GM12892 (cell line): ENCODE measurements around the gene EYS.

ENCODE experiments used
- POLR2A ChIP-seq: IDR thresholded peaks from 2 replicates; pipeline ENCODE4 v1.6.1; 2011; ENCODE audit warnings: low read depth, low read length, control low read depth
- POLR2AphosphoS5 ChIP-seq: IDR thresholded peaks from 2 replicates; pipeline ENCODE4 v1.6.1; 2011; ENCODE audit warnings: low read depth, low read length, control low read depth

GRCh38 chr6:64040113-64040512, 1666.9 kb downstream of the EYS start:
- TF ChIP-seq POLR2AphosphoS5 (no peak), POLR2A (no peak)
